NB4 (cell line): Measurements from ENCODE around the gene STK38L.

ENCODE experiments used
- CTCF ChIP-seq: IDR thresholded peaks from one replicate; pipeline ENCODE4 v1.5.1; 2012; ENCODE audit warnings: low read depth, low read length
- MAX ChIP-seq: IDR thresholded peaks from 2 replicates; pipeline ENCODE4 v1.6.1; 2011; ENCODE audit warnings: low read depth, low read length
- POLR2A ChIP-seq: IDR thresholded peaks from 2 replicates; pipeline ENCODE4 v1.6.1; 2011; ENCODE audit warnings: mild to moderate bottlenecking; ENCODE audit not compliant: insufficient read length; ENCODE audit errors: extremely low read depth

GRCh38 chr12:27277846-27278260 is 33.8 kb downstream of the STK38L start:
- TF ChIP-seq POLR2A (no peak), CTCF (no peak), MAX (no peak)
